Measurements from ENCODE around the gene ZCRB1.
"Not testable (repeated sequence)": the region's sequence is repeated elsewhere in the genome, so short reads cannot be mapped to it uniquely, and the experiment has no call there.

Gene ZCRB1, protein sequence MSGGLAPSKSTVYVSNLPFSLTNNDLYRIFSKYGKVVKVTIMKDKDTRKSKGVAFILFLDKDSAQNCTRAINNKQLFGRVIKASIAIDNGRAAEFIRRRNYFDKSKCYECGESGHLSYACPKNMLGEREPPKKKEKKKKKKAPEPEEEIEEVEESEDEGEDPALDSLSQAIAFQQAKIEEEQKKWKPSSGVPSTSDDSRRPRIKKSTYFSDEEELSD

DNA sequence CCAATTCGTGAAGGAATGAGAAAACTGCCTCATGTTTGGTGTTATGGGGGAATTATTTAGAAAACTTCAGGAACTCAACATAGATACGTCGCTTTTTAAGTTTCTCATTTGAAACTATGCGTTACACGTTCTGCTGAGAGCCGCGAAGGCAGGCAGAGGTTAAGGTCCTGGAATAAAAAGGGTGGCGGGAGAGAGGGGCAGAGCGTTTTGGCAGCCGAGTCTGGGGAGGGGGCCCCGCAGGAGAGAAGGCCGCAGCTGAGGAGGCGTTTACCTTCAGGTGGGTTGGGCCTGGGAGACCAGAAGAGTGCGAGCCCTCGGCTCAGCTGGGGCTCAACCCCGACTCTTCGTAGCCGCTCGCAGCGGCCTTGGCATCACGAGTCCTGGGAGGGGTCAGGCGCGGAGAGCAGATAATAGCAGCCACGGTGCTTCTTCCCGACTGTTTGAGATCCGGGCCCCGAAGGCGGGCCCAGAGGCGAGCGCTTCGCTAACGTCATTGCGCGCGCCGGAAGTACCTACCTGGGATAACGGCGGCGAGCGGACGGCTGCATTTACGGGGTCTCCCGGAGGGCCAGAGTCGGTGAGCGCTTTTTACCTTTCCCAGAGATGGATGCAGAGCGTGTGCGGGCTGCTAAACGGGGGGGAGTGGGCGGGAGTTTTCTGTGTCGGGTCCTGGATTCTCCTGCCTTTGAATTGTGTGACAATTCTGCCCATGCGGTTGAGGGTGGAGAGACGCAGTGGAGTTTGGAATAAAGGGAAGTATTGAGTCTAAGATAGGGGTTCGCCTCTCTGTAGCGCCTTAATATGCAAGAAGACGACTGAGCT, at the start of gene ZCRB1, which contains the start of gene PPHLN1:
ZCRB1 (minus strand) TSS at position 442 of the 822 bp plus-strand sequence. CDS start 1,992 bp downstream, outside the sequence.
PPHLN1 (plus strand) TSS at position 515 of the 822 bp plus-strand sequence. CDS start 9,736 bp downstream, outside the sequence.
- peak within 1 kb of the TSS; percentile 91 for H3K4me3 ChIP-seq (ENCODE audit: low read depth, low read length)
- peak; percentile 23 for DNase-seq (ENCODE audit: low read depth)

DNA sequence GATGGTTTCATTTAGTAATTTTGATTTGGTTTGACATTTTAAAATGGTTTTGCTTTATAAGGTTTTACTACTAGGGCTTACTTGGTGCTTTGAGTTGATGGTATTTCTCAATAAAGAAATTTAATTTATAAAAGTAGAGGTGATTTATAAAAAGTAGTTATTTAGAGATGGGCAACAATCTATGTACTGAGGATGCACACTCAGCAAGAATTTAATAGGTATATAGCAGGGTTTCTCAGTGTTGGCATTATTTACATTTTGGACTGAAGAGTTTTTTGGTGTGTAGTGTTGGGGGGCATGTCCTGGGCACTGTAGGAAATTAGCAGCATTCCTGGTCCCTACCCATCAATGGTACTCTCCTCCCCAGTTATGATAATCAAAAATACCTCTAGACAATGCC, 47.8 kb upstream of the ZCRB1 start:
- H3K4me3 ChIP-seq (ENCODE audit: low read depth, low read length), result no peak overlapping the region
- no peak for DNase-seq (ENCODE audit: low read depth)

DNA sequence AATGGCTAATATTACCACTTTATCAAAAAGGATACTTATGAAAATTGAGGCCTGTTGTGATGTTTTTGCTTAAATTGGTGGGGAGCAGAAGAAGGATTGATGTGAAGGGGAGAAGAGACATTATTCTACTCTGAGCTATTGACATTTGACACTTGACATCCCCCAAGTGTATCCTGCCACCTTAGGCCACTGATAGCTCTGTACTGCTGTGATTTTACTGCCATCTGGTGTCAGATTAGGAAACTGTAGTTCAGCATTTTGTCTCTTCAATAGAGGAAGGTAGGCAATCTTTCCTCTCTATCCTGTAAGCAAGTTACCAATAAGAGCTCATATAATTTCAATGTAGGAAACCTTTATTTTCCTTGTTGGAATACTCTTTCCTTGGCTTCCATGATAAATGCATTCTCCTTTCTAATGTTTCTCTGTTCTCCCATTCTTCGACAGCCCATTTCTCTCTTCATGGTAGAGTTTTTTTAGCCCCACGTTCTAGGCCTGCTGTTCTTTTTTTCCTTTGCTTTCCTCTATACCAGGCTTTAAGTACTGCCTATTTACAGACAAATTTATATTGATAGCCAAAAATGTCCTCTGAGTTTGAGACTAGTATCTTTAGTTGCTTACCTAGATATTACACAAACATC, 46.4 kb upstream of the ZCRB1 start:
- DNase-seq (ENCODE audit: low read depth), result no peak
- no peak overlapping the region for H3K4me3 ChIP-seq (ENCODE audit: low read depth, low read length)

DNA sequence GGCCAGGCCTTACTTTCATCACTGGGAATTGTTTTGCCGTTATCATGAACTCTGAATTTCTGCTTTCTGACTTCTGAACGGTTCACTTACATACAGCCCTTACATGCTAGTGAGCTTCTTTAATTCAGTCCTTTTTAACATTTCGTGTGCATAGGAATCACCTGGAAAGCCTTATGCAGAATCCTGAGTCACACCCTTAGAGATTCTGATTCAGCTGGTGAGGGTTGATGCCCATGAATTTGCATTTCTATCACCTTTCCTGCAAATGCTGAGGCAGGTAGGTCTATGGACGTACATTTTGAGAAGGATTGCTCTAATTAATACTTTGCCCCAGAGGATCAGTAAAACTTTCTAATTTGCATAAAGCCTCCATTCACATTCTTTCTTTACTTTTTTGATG, 44.1 kb upstream of the ZCRB1 start:
- no peak for DNase-seq (ENCODE audit: low read depth)
- H3K4me3 ChIP-seq (ENCODE audit: low read depth, low read length), result no peak overlapping the region

DNA sequence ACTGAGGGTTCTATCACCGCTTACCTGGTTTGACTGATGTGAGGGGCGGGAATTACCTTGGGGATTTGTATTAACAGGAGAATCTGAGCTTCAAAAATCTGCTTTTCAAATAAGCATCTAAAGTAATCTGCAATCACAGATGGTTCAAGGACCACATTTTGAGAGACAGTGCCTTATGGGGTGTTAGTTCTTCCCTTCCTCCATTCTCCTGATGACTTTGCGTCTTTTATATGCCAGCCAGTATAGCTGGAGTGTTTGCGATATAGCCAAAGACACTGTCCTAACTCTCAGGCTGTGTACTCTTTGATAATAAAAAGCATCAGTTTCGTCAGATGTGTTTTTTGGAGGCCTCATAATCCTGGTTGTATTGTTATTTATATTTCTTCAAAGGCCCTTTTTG, 39.6 kb upstream of the ZCRB1 start:
- DNase-seq (ENCODE audit: low read depth), result no peak
- no peak overlapping the region for H3K4me3 ChIP-seq (ENCODE audit: low read depth, low read length)

DNA sequence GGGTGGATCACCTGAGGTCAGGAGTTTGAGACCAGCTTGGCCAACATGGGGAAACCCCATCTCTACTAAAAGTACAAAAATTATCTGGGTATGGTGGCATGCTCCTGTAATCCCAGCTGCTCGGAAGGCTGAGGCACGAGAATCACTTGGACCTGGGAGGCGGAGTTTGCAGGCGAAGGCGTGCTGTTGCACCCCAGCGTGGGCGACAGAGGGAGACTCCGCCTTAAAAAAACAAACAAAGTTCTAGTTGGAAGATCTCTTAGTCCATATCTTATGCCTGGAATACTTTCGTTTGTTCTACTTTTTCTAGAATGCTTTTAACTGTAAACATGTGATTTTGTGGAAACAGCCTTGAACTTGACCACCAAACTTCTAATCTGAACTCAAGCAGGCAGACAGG, 38.8 kb upstream of the ZCRB1 start:
- DNase-seq (ENCODE audit: low read depth), result no peak
- no peak overlapping the region for H3K4me3 ChIP-seq (ENCODE audit: low read depth, low read length)

DNA sequence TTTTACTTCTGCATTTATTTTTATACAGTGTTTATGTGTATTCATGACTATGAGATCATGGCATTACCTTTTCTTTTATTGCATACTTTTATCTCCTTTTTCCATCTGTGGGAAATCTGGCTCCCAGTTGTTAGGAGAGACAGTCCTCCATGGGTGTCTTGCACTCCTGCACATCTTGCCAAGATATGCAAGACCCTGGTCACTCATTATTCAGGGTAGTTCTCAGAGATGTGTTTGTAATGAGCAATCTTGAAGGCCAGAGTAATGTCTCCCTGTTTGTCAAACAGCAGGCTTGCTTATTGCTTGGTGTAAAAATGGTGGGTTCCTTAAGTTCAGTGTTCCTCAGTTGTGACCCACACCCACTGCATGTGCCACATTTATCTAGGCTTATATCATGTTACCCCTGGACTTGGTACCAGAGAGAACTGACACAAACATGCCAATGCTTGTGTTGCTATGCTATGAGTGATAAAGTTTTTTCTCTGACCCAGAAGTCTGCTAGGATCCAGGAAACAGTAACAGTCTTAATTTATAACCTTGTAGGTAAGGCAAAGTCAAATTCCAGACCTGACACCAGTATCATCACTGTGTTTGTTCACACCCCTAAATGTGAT, 36.9 kb upstream of the ZCRB1 start:
- DNase-seq (ENCODE audit: low read depth), result no peak
- H3K4me3 ChIP-seq (ENCODE audit: low read depth, low read length), result no peak overlapping the region

DNA sequence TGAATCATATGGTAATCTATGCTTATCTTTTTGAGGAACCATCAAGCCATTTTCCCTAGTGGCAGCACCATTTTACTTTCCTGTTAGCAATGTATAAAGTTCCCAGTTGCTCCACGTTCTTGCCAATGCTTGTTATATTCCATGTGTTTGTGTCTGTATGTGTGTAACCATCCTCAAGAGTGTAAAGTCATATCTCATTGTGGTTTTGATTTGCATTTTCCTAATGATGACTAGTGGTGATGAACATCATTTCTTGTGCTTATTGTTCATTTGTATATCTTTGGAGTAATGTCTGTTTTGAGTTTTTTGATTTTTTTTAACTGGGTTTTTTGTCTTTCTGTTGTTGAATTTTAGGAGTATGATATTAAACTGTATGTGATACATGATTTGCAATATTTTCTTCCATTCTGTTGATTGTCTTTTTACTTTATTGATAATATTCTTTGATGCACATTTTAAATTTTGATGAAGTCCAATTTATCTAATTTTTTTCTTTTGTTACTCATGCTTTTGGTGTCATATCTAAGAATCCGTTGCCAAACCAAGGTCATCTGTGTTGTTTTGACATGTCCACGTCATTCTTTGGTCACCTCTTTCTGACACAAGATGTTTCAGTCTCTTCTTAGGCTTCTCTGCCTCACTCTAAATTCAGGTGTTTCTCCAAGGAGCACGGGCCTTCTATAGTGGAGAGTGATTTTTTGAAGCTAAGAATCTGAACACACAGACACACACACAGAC, 36.2 kb upstream of the ZCRB1 start:
- no peak for DNase-seq (ENCODE audit: low read depth)
- H3K4me3 ChIP-seq (ENCODE audit: low read depth, low read length), result no peak overlapping the region

DNA sequence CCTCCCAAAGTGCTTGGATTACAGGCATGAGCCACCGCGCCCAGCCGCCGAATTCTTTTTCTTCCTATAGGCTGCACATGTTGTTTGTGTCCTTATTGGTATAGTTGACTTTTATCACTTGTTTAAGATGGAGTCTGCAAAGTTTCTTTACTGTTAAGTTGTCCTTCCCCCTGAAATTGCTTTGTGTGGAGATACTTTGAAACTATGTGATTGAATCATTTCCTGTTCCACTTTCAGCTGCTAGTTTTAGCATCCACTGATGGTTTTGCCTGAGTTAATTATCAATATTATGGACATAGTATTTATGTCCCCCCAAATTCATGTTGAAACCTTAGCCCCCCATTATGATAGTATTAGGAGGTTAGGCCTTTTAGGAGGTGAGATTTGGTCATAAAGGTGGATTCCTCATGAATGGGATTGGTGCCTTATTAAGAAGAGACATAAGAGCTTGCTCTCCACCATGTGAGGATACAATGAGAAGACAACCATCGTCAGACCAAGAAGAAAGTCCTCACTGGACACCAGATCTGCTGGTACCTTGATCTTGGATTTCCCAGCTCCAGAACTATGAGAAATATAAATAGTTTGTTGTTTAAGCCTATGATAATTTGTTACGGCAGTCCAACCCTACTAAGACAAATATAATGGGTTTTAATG, 35.0 kb upstream of the ZCRB1 start:
- DNase-seq (ENCODE audit: low read depth), result no peak
- H3K4me3 ChIP-seq (ENCODE audit: low read depth, low read length), result no peak overlapping the region

DNA sequence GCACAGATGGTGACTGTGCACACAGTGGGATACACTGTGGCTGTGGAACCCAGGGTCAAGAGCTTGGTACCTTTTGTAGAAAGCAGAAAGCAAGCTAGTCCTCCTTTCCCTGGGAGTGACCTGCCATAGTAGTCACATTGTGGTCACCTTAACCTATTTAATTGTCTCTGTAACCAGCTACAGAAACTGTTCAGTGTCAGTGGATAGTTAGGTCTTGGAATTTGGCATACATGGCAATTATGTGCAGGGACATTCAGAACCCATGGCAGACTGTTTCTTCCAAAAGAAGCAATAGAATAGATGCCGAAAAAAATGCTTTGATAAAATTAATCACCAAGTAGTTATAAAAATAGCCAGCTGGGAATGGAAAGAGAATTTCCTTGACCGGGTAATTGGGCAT, 30.4 kb upstream of the ZCRB1 start:
- DNase-seq (ENCODE audit: low read depth), result no peak
- H3K4me3 ChIP-seq (ENCODE audit: low read depth, low read length), result no peak overlapping the region

DNA sequence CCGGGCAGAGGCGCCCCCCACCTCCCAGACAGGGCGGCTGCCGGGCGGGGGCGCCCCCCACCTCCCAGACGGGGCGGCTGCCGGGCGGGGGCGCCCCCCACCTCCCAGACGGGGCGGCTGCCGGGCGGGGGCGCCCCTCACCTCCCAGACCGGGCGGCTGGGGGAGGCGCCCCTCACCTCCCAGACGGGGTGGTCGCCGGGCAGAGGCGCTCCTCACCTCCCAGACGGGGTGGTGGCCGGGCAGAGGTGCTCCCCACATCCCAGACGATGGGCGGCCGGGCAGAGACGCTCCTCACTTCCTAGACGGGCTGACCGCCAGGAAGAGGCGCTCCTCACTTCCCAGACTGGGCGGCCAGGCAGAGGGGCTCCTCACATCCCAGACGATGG, 24.1 kb upstream of the ZCRB1 start:
- DNase-seq (ENCODE audit: low read depth); H3K4me3 ChIP-seq (ENCODE audit: low read depth, low read length): not testable (repeated sequence)

DNA sequence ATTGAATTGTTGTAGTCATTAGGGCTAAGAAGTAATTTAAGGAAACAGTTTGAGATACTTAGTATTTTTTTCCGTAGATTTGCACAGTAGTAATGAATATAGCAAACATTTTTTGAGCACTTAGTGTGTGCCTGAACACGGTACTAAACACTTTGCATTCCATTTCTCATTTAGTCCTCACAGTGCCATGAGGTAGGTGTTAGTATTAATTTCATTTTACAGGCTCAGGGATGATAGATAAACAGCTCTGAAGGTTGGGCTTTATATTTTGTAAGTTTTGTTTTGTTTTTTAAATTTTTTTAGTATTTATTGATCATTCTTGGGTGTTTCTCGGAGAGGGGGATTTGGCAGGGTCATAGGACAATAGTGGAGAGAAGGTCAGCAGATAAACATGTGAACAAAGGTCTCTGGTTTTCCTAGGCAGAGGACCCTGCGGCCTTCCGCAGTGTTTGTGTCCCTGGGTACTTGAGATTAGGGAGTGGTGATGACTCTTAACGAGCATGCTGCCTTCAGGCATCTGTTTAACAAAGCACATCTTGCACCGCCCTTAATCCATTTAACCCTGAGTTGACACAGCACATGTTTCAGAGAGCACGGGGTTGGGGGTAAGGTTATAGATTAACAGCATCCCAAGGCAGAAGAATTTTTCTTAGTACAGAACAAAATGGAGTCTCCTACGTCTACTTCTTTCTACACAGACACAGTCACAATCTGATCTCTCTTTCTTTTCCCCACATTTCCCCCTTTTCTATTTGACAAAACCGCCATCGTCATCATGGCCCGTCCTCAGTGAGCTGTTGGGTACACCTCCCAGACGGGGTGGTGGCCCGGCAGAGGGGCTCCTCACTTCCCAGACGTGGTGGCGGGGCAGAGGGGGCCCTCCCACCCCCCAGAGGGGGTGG, 23.5 kb upstream of the ZCRB1 start:
- DNase-seq (ENCODE audit: low read depth); H3K4me3 ChIP-seq (ENCODE audit: low read depth, low read length): not testable (repeated sequence)

DNA sequence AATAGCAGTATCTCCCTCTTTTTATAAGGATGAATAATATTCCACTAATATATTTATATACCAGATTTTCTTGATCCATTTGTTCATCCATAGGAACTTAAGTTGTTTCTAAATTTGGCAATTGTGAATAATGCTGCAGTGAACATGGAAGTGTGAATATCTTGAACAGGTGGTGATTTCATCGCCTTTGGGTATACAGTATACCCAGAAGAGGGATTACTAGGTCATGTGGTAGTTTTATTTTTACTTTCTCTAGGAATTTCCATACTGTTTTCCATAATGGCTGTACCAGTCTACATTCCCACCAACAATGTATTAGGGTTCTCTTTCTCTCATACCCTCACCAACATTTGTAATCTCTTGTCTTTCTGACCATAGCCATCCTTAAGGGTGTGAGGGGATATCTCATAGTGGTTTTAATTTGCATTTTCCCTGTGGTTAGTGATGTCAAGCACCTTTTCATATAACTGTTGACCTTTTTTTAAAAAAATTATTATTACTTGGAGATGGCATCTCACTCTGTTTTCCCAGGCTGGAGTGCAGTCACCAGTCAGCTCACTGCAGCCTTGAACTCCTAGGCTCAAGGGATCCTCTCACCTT, 20.6 kb upstream of the ZCRB1 start:
- H3K4me3 ChIP-seq (ENCODE audit: low read depth, low read length), result no peak overlapping the region
- DNase-seq (ENCODE audit: low read depth), result no peak

DNA sequence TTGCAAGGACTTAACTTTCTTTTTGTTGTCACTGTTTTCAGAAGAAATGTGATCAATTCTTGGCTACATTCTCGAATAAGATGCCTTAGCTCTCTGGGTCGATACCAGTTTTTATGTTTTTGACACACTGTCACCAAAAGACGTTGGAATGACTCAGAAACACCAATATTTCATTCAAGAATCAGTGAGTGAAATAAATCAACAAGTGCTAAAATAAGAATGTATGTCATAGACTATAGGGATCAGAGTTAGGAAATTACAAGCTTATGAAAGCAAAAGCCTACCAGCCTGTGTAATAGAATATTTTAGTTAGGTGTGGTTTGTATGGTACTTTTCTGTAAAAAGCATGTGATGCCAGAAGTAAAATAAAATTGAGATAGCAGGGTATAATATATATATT, 17.8 kb upstream of the ZCRB1 start:
- no peak for DNase-seq (ENCODE audit: low read depth)
- no peak overlapping the region for H3K4me3 ChIP-seq (ENCODE audit: low read depth, low read length)

DNA sequence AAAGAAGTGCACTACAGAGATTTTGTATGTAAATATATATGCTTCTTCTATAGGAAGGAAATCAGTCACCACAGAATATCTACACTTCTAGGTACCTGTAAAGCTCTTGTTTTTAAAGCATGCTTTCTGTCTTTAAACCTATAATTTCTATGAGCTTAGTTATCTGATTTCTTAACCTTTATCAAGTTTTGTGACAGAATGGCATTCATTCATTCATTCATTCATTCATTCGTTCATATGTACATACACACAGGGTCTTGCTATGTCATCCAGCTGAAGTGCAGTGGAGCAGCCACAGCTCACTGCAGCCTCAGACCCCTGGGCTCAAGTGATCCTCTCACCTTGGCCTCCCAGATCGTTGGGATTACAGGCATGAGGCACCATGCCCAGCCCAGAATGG, 16.1 kb upstream of the ZCRB1 start:
- no peak for DNase-seq (ENCODE audit: low read depth)

DNA sequence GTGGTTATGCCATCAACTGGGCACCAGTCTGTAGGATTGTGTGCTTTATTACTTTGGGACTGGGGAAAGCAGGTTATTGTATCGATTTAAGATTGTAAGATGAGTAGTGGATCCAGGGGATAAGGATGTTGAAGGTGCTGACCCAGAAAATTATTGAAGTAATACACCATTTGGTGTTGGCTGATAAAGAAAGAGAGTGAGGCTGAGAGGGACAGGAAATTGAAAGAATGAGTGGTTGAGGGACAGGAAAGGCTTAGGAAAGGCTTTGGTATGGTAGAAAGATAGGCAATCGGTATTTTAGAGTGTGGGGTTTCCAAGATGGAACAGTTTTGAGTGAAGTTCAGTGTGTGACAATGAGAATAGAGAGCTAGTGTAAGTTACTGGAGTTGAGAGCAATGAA, 12.4 kb upstream of the ZCRB1 start:
- no peak for DNase-seq (ENCODE audit: low read depth)
- H3K4me3 ChIP-seq (ENCODE audit: low read depth, low read length), result no peak overlapping the region

More for the DNA sequence above, 16.1 kb upstream of the ZCRB1 start:
- no peak overlapping the region for H3K4me3 ChIP-seq (ENCODE audit: low read depth, low read length)

DNA sequence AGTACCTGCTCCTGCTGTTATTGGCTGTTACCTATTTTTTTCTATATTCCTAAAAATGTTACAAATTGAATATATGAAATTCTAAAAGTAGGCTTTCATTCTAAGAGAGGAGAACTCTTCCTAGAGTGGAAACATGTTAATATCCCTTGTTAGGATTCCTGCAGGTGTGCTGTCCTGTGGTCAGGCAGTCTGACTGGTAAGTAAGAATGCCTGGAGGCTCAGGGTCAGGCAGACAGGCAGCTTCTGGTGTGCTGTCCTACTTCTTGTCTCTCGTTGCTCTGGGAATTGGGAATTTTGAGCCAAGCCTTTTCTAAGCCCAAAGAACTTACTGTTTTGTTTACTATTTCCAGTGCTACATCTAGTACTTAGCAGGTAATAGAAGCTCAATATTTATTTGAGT, 10.4 kb upstream of the ZCRB1 start:
- no peak for DNase-seq (ENCODE audit: low read depth)
- no peak overlapping the region for H3K4me3 ChIP-seq (ENCODE audit: low read depth, low read length)
